HG03045 (cell line): ENCODE measurements around the gene GALNTL6.
"Not testable (repeated sequence)": the region's sequence is repeated elsewhere in the genome, so short reads cannot be mapped to it uniquely, and the experiment has no call there.

Experiments used
- ATAC-seq: cut with Tn5 transposase; IDR thresholded peaks from one replicate; pipeline ENCODE4 v1.9.1; 2021; ENCODE audit warnings: mild to moderate bottlenecking, moderate library complexity; ENCODE audit not compliant: unreplicated experiment

GALNTL6 gene

GRCh38 chr4:173038192-173038896, 1225.1 kb downstream of the GALNTL6 start:
- ATAC-seq: no peak

GRCh38 chr4:173039617-173040577, 1226.7 kb downstream of the GALNTL6 start:
- no peak for ATAC-seq

- no peak for ATAC-seq
Measured at GRCh38 chr4:173041482-173041881, 1228.3 kb downstream of the GALNTL6 start.

GRCh38 chr4:173042139-173042538, 1228.9 kb downstream of the GALNTL6 start:
- not testable (repeated sequence) for ATAC-seq

- no peak for ATAC-seq
Measured at GRCh38 chr4:173044340-173044739, 1231.1 kb downstream of the GALNTL6 start.

- ATAC-seq: no peak
Measured at GRCh38 chr4:173045571-173045970, 1232.4 kb downstream of the GALNTL6 start.

GRCh38 chr4:173046144-173046543, 1232.9 kb downstream of the GALNTL6 start:
- no peak for ATAC-seq

- ATAC-seq: no peak
Measured at GRCh38 chr4:173046818-173047217, 1233.6 kb downstream of the GALNTL6 start.

GRCh38 chr4:173051232-173051631, 1238.0 kb downstream of the GALNTL6 start:
- ATAC-seq: no peak

- no peak for ATAC-seq
Measured at GRCh38 chr4:173051716-173052115, 1238.5 kb downstream of the GALNTL6 start.

GRCh38 chr4:173052439-173052838, 1239.2 kb downstream of the GALNTL6 start:
- ATAC-seq: no peak

GRCh38 chr4:173056271-173056670, 1243.1 kb downstream of the GALNTL6 start:
- ATAC-seq: no peak

GRCh38 chr4:173056710-173057109, 1243.5 kb downstream of the GALNTL6 start:
- no peak for ATAC-seq

- ATAC-seq: no peak
Measured at GRCh38 chr4:173057442-173057841, 1244.2 kb downstream of the GALNTL6 start.

- no peak for ATAC-seq
Measured at GRCh38 chr4:173057901-173058300, 1244.7 kb downstream of the GALNTL6 start.

GRCh38 chr4:173061160-173061559, 1248.0 kb downstream of the GALNTL6 start:
- no peak for ATAC-seq

GRCh38 chr4:173073939-173074500, 1260.8 kb downstream of the GALNTL6 start:
- ATAC-seq: no peak

- no peak for ATAC-seq
Measured at GRCh38 chr4:173074501-173074946, 1261.3 kb downstream of the GALNTL6 start.

GRCh38 chr4:173076903-173077634, 1263.9 kb downstream of the GALNTL6 start:
- no peak for ATAC-seq

- ATAC-seq: no peak
Measured at GRCh38 chr4:173088144-173088543, 1274.9 kb downstream of the GALNTL6 start.
